Measurements from ENCODE around the gene EVX2.

DNA sequence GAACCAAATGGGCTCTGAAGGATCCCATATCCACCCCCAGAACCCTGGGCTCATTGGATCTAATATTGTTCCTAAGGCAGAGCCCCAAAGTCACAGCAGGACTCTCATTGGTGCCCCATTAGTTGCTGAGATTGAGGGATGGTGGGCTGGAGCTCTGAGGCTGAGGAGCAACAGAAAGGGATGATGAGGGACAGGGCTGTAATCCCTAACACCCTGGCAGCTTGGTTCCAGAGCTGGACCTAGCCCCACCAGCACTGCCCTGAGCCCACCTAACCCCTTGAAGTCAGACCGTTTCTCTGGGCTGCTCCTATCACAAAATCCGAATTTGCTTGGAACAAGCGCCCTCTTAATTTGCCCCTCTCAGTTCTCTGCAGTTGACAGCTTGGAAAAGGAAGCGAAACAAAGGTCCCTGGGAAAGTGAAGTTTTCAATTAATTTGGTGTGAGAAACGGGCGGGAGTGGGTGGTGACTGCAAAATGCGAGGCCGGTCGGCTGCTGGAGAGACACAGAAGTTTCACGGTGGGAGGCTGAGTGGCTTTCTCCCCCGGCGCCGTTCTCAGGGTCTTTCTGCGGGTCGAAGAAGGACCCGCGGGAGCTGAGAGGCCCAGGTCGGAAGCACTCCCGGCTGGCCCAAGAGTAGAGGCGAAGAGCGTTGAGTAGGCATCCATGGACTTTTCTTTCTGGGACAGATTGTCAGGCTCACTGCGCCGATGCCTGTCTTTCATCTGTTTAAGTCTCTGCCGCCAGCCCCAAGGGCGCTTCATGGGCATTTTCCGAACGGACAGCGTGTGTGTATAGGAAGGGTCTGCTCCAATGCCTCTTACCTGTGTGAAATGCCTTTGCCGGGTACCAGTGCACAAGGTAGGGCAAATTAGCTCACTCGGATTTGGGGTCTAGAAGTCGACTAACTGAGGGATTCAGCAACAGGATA is 7.8 kb upstream of the EVX2 start:
- TF ChIP-seq POLR2A (IDR thresholded peaks at IDR 0.05; ENCODE audit: low read depth, low read length) (no peak), CTCF (conservative IDR thresholded peaks at IDR 0.05; ENCODE audit: low read depth, low read length) (no peak), MAZ (IDR thresholded peaks at IDR 0.05; ENCODE audit: borderline replicate concordance, low read depth, low read length) (no peak)

Data from IMR-90 (cell line).